ENCODE measurements around the gene GARIN5A.

The GARIN5A gene

GRCh38 chr19:50507376-50507775 lies 30.7 kb upstream of the GARIN5A start:
- DNase-seq: no peak

- DNase-seq: no peak
Observed at GRCh38 chr19:50506700-50507099, 30.1 kb upstream of the GARIN5A start.

- no peak for DNase-seq
Observed at GRCh38 chr19:50505856-50506611, 29.4 kb upstream of the GARIN5A start.

- DNase-seq: no peak
Observed at GRCh38 chr19:50501568-50502475, 25.2 kb upstream of the GARIN5A start.

GRCh38 chr19:50501186-50501567 lies 24.5 kb upstream of the GARIN5A start:
- DNase-seq: no peak

GRCh38 chr19:50500753-50501151 lies 24.1 kb upstream of the GARIN5A start:
- no peak for DNase-seq

- no peak for DNase-seq
Observed at GRCh38 chr19:50500060-50500752, 23.6 kb upstream of the GARIN5A start.

GRCh38 chr19:50498219-50499056 lies 21.8 kb upstream of the GARIN5A start:
- no peak for DNase-seq

- no peak for DNase-seq
Observed at GRCh38 chr19:50497022-50497405, 20.4 kb upstream of the GARIN5A start.

GRCh38 chr19:50496189-50497021 lies 19.8 kb upstream of the GARIN5A start:
- no peak for DNase-seq

- no peak for DNase-seq
Observed at GRCh38 chr19:50495020-50495531, 18.4 kb upstream of the GARIN5A start.

- no peak for DNase-seq
Observed at GRCh38 chr19:50494186-50495019, 17.8 kb upstream of the GARIN5A start.

GRCh38 chr19:50493171-50493570 lies 16.5 kb upstream of the GARIN5A start:
- no peak for DNase-seq

- DNase-seq: no peak
Observed at GRCh38 chr19:50492303-50493052, 15.8 kb upstream of the GARIN5A start.

GRCh38 chr19:50490991-50491472 lies 14.4 kb upstream of the GARIN5A start:
- DNase-seq: no peak

- DNase-seq: no peak
Observed at GRCh38 chr19:50490411-50490811, 13.8 kb upstream of the GARIN5A start.

GRCh38 chr19:50489461-50490011 lies 12.9 kb upstream of the GARIN5A start:
- no peak for DNase-seq

- no peak for DNase-seq
Observed at GRCh38 chr19:50488389-50489194, 11.9 kb upstream of the GARIN5A start.

Data from activated CD4-positive, CD25-positive, alpha-beta regulatory T cell treated with anti-CD3 and anti-CD28 coated beads, Interleukin-2, amount 50 U/mL, for 72 hours (primary cell).